D721Med (cell line): ENCODE results near the gene SKOR1.

Experiments
- DNase-seq: peaks from one replicate; pipeline ENCODE4 v3.0.0; 2011; ENCODE audit warnings: low spot score; ENCODE audit not compliant: insufficient read length
- FAIRE-seq: peaks from 2 replicates; lab custom pipeline; 2011; peaks lifted over from hg19 to GRCh38; lab: Jason Lieb, UNC
- CTCF ChIP-seq: IDR thresholded peaks from 2 replicates; pipeline ENCODE4 v1.5.1; 2012; ENCODE audit warnings: mild to moderate bottlenecking, control low read depth; ENCODE audit not compliant: insufficient read depth; ENCODE audit errors: missing control alignments

SKOR1 gene

GRCh38 chr15:67839499-67839928 lies 14.2 kb downstream of the SKOR1 start:
- no peak for TF ChIP-seq CTCF
- FAIRE-seq (no peak), DNase-seq (no peak)

GRCh38 chr15:67839929-67840748 lies 14.8 kb downstream of the SKOR1 start, which contains the start of gene RNU6-1:
Gene RNU6-1 (minus strand): TSS chr15:67840045.
- TF ChIP-seq CTCF = no peak
- FAIRE-seq = no peak
- DNase-seq = peak; percentile 83

- no peak for TF ChIP-seq CTCF
- FAIRE-seq (no peak), DNase-seq (no peak)
Measured at GRCh38 chr15:67840749-67841512, 15.6 kb downstream of the SKOR1 start.

GRCh38 chr15:67841513-67841762 lies 16.1 kb downstream of the SKOR1 start:
- FAIRE-seq (no peak), DNase-seq (no peak)
- no peak for TF ChIP-seq CTCF

GRCh38 chr15:67843092-67843501 lies 17.8 kb downstream of the SKOR1 start:
- FAIRE-seq (no peak), DNase-seq (no peak)
- TF ChIP-seq CTCF = no peak

GRCh38 chr15:67843571-67844387 lies 18.5 kb downstream of the SKOR1 start:
- no peak for TF ChIP-seq CTCF
- DNase-seq (no peak), FAIRE-seq (no peak)
